GM12878 (cell line): ENCODE results near the gene ANKRD34A. TPM values are rescaled to one million over a fixed set of nuclear protein-coding genes. Genes with fewer than 3 reads are reported as not detected.

ENCODE experiments used
- ATAC-seq: fragments of 200-7000 bp; cut with Tn5 transposase; 3 replicates; pipeline ENCODE4 v1.9.1; 2020; ENCODE audit warnings: mild to moderate bottlenecking, moderate library complexity
- BruUV-seq: library from RNA; stranded (reverse); fragments of 400-500 nt; replicated peaks from 2 replicates; lab custom pipeline; 2021; lab: Mats Ljungman, UMichigan
- CTCF ChIA-PET: fragments of 300-600 bp; sonication (Branson Sonifier 250); formaldehyde crosslinking; extraction: SDS; loops from one replicate; lab custom pipeline; 2021; ENCODE audit warnings: inconsistent platforms; lab: Yijun Ruan, JAX
- POLR2A ChIA-PET: fragments of 350-600 bp; formaldehyde crosslinking; extraction: SDS; loops from one replicate; lab custom pipeline; 2021; ENCODE audit warnings: inconsistent platforms; lab: Charles Lee
- RAD21 ChIA-PET: fragments of 300-600 bp; sonication (Branson Sonifier 250); formaldehyde crosslinking; loops from one replicate; lab custom pipeline; 2023; ENCODE audit warnings: antibody characterized with exemption; ENCODE audit not compliant: unreplicated experiment; lab: Charles Lee
- SMC1A ChIA-PET: fragments of 300-600 bp; sonication (Branson Sonifier 250); formaldehyde crosslinking; loops from one replicate; lab custom pipeline; 2023; ENCODE audit not compliant: unreplicated experiment, uncharacterized antibody; lab: Charles Lee
- DNase-seq: peaks from one replicate; pipeline ENCODE4 v3.0.0-alpha.2; 2011; ENCODE audit warnings: low read depth, low spot score
- FAIRE-seq: peaks from 3 replicates; lab custom pipeline; 2011; peaks lifted over from hg19 to GRCh38; lab: Jason Lieb, UNC
- H2AFZ ChIP-seq: 2 replicates; pipeline ENCODE4 v1.6.0; 2011; ENCODE audit warnings: low read depth, low read length, control low read depth; ENCODE audit not compliant: control insufficient read depth
- H3K27ac ChIP-seq: 2 replicates; pipeline ENCODE4 v1.5.1; 2011; ENCODE audit warnings: control low read depth; ENCODE audit not compliant: control insufficient read depth, insufficient read depth
- H3K27me3 ChIP-seq, 2 experiments: replicated peaks in 1 of 2; 2 replicates each; pipeline versions ENCODE4 v1.6.0 to v1.6.1; 2011; ENCODE audit warnings: low read length in 1 of 2; ENCODE audit not compliant: control insufficient read depth in 2 of 2, insufficient read depth in 2 of 2
- H3K36me3 ChIP-seq, 2 experiments: 2 replicates each; pipeline ENCODE4 v1.5.1; 2011; ENCODE audit warnings: low read length in 1 of 2; ENCODE audit not compliant: control insufficient read depth in 2 of 2, insufficient read depth in 2 of 2
- H3K4me1 ChIP-seq: 2 replicates; pipeline ENCODE4 v1.6.1; 2011; ENCODE audit warnings: mild to moderate bottlenecking, low read length, moderate library complexity, mixed read lengths; ENCODE audit not compliant: control insufficient read depth, insufficient read depth
- H3K4me2 ChIP-seq: 2 replicates; pipeline ENCODE4 v1.6.0; 2011; ENCODE audit warnings: control low read depth; ENCODE audit not compliant: control insufficient read depth, insufficient read depth
- H3K4me3 ChIP-seq: fragments of 200-600 bp; sonication (generic); 2 replicates; pipeline ENCODE4 v1.5.1; 2016
- H3K79me2 ChIP-seq: 2 replicates; pipeline ENCODE4 v1.6.0; 2011; ENCODE audit warnings: low read length; ENCODE audit not compliant: control insufficient read depth, insufficient read depth
- H3K9ac ChIP-seq: 2 replicates; pipeline ENCODE4 v1.8.0; 2011; ENCODE audit warnings: low read length, control low read depth, mixed read lengths; ENCODE audit not compliant: control insufficient read depth, insufficient read depth
- H3K9me3 ChIP-seq: replicated peaks from 3 replicates; pipeline ENCODE4 v1.5.1; 2011; ENCODE audit warnings: mild to moderate bottlenecking, low read length; ENCODE audit not compliant: control insufficient read depth, insufficient read depth
- H4K20me1 ChIP-seq: 2 replicates; pipeline ENCODE4 v1.6.0; 2011; ENCODE audit not compliant: control insufficient read depth, insufficient read depth
- ATF3 ChIP-seq: IDR thresholded peaks from 2 replicates; pipeline ENCODE4 v1.6.1; 2011; ENCODE audit warnings: low read depth, mild to moderate bottlenecking, low read length, moderate library complexity, borderline replicate concordance; ENCODE audit errors: extremely low read depth
- BHLHE40 ChIP-seq, 2 experiments: fragments of 450-650 bp in 1 of 2; IDR thresholded peaks; 2 replicates each; pipeline ENCODE4 v1.6.1; 2011 to 2017; ENCODE audit warnings: low read depth in 2 of 2, borderline replicate concordance in 1 of 2, improper control_type of control experiment in 1 of 2, low read length in 1 of 2, mild to moderate bottlenecking in 1 of 2
- CTCF ChIP-seq, 3 experiments: IDR thresholded peaks in 2 of 3; conservative IDR thresholded peaks in 1 of 3; 2 replicates each; pipeline ENCODE4 v1.5.1; 2011; ENCODE audit warnings: low read depth in 3 of 3, low read length in 3 of 3, mild to moderate bottlenecking in 3 of 3, control low read depth in 2 of 3, moderate library complexity in 2 of 3, inconsistent platforms in 1 of 3, mixed read lengths in 1 of 3; ENCODE audit not compliant: control insufficient read depth in 2 of 3, insufficient read depth in 1 of 3; ENCODE audit errors: extremely low read depth in 1 of 3
- JUNB ChIP-seq: IDR thresholded peaks from 2 replicates; pipeline ENCODE4 v1.6.1; 2016; ENCODE audit warnings: antibody characterized with exemption, mild to moderate bottlenecking
- MAX ChIP-seq: IDR thresholded peaks from 2 replicates; pipeline ENCODE4 v1.6.1; 2012; ENCODE audit warnings: low read depth, low read length, improper control_type of control experiment
- MEF2A ChIP-seq: IDR thresholded peaks from 2 replicates; pipeline ENCODE4 v1.6.1; 2011; ENCODE audit warnings: low read depth, mild to moderate bottlenecking, low read length, moderate library complexity; ENCODE audit not compliant: insufficient read depth
- RUNX3 ChIP-seq: IDR thresholded peaks from 2 replicates; pipeline ENCODE4 v1.6.1; 2012; ENCODE audit warnings: low read length, inconsistent platforms
- SKIL ChIP-seq: fragments of 450-650 bp; IDR thresholded peaks from 2 replicates; pipeline ENCODE4 v1.6.1; 2017; ENCODE audit warnings: mild to moderate bottlenecking, low read depth, inconsistent platforms; ENCODE audit not compliant: poor library complexity, severe bottlenecking
- whole genome bisulfite sequencing: methylation state at CpG from one replicate; pipeline ENCODE4 v1.1.6; 2016; ENCODE audit warnings: low lambda C conversion rate; ENCODE audit not compliant: insufficient replicate concordance, insufficient coverage; ENCODE audit errors: missing lambda C conversion rate; 5-methylcytosine and 5-hydroxymethylcytosine counted together
- in situ Hi-C: fragments of 300-500 bp; cut with MboI; formaldehyde crosslinking; loops from 9 replicates; pipeline ENCODE4 v1.14.3; 2018; ENCODE audit warnings: mixed read lengths
- intact Hi-C: fragments of 100-400 bp; cut with micrococcal nuclease; formaldehyde crosslinking; loops from one replicate; pipeline ENCODE4 v1.14.2; 2022; ENCODE audit not compliant: unreplicated experiment
- polyA plus RNA-seq, 11 experiments: library from polyadenylated mRNA; depleted of rRNA in 4 of 11; unstranded in 6 of 11; stranded (reverse) in 5 of 11; fragments of >200 nt; fragmentation: Nextera tagmentation in 4 of 11; fragmentation: Illumina TruSeq in 1 of 11; extraction: Ambion mirVana in 4 of 11; extraction: Trizol in 1 of 11; gene quantifications; 1 replicate in 1 of 11; 2 replicates in 10 of 11; pipeline versions ENCODE4 v1.2.1 to v1.2.3, GENCODE V29; 2011 to 2016; ENCODE audit warnings: inconsistent platforms in 2 of 11, missing spikeins in 2 of 11, low read depth in 1 of 11
- total RNA-seq, 4 experiments: library from RNA; depleted of rRNA in 3 of 4; stranded (reverse); fragments of >200 nt in 3 of 4; fragmentation: Illumina TruSeq in 1 of 4; extraction: Trizol in 1 of 4; gene quantifications; 2 replicates each; pipeline versions ENCODE4 v1.2.1 to v1.2.3, GENCODE V29; 2013 to 2021

ANKRD34A gene
- total and polyA plus RNA-seq, 10 of the 15 experiments (the other 5 are each of a cell fraction or from before 2014, with no cell fraction given), result 0.40 to 3.5 (median 1.6) TPM

DNA sequence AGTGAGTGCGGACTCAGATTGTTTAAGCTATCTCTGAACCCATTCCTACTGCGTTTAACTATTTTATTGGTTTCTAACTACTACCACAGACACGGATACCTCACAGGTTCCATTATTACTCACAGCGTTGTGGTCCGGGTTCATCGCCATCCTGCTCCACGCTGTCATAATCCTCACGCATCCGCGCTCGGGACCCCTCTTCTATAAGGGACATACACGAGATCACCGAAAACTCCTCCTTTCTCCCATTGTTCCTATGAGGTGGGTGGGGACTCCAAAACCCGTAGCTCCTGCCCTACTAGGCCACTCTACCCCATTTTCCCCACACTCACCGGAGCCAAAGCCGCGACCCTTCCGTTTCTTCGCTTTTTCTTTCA, 37.7 kb downstream of the ANKRD34A start:
- Histone ChIP-seq H3K4me3 (peak overlapping the region; percentile 90), H3K9me3 (no peaks in the 10 kb centered on the region)
- FAIRE-seq, result no peak
- POLR2A ChIA-PET, result interaction anchor here (1.5 to 3.6 kb wide), 6 partner anchors 8 to 81 kb away, joined by 8 to 58 read pairs (median 24); partner anchors contain the start of genes ANKRD34A, LIX1L, PEX11B and PIAS3
- in situ Hi-C loops, result no loop called here
- no peak for TF ChIP-seq ATF3
- peak; percentile 31; the same call in 1 of the 2 replicates for TF ChIP-seq RUNX3
- peak; percentile 19; the same call in 1 of the 2 replicates for TF ChIP-seq JUNB
- TF ChIP-seq, all 136 proteins: peak for 2
- CTCF ChIA-PET, result interaction anchor here (1.0 to 2.4 kb wide), 15 partner anchors 11 to 105 kb away, joined by 3 to 28 read pairs (median 5); partner anchors contain the start of genes ANKRD34A, LIX1L and POLR3GL
- WGBS, result 3% methylated on average over 19 of the region's 19 CpGs
- intact Hi-C loops, result loop anchor here (1.0 to 2.0 kb wide), 2 partner anchors 8 to 32 kb away; partner anchors contain the start of genes LIX1L and PEX11B
- peak overlapping the region; percentile 92 for H3K4me2 ChIP-seq
- SMC1A ChIA-PET, result interaction anchor here (1.4 to 3.5 kb wide), 8 partner anchors 13 to 110 kb away, joined by 3 to 30 read pairs (median 10); partner anchors contain the start of genes ANKRD34A, LIX1L and POLR3GL
- TSS peak; percentile 85 for BruUV-seq
- H2AFZ ChIP-seq, result peak overlapping the region; percentile 73; the same call in 1 of the 2 replicates
- peaks cover 25% of the 10 kb centered on the region for H3K79me2 ChIP-seq
- peak; percentile 28 for ATAC-seq
- peaks cover 0 to 8% of the 10 kb centered on the region in 2 experiments; a peak in 1 of 4 replicates for H3K36me3 ChIP-seq
- RAD21 ChIA-PET, result interaction anchor here (1.2 to 2.3 kb wide), 5 partner anchors 8 to 67 kb away, joined by 3 to 23 read pairs (median 18); partner anchors contain the start of genes ANKRD34A, LIX1L, PEX11B and PIAS3
- peak overlapping the region; percentile 97 for H3K27ac ChIP-seq
- H4K20me1 ChIP-seq, result no peaks in the 10 kb centered on the region
- peak overlapping the region; percentile 100 for H3K9ac ChIP-seq
- DNase-seq, result no peak
- H3K27me3 ChIP-seq, result no peaks in the 10 kb centered on the region
- H3K4me1 ChIP-seq, result peaks cover 6% of the 10 kb centered on the region; the same call in 1 of the 2 replicates

DNA sequence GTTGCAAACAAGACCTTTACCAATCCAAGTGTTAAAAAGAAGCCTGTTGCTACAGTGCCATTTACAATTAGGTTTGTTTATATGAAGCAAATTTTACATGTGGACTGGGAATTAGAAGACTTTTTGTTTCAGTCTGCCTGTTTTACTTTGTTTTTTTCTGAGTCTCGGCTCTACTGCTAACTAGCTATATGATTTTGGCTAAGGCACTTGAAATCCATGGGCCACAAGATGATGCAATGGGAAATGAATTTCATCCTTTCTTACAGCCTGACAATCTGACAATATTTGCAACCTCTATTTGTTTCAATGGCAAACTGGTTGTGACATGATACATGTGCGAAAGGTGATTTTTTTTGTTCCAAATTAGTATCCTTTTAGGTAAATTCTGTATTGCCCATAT, 42.1 kb downstream of the ANKRD34A start:
- ATAC-seq (no peak), DNase-seq (no peak), FAIRE-seq (no peak)
- H3K27me3 ChIP-seq, result no peaks in the 10 kb centered on the region
- SMC1A ChIA-PET, result interaction anchor here (1.4 kb wide), 1 partner anchor 42 kb away, joined by 6 read pairs; the partner anchor contains the start of genes ANKRD34A and POLR3GL
- no peak overlapping the region for H3K4me3 ChIP-seq
- no peaks in the 10 kb centered on the region for H4K20me1 ChIP-seq
- no peak overlapping the region for H3K27ac ChIP-seq
- H2AFZ ChIP-seq, result no peak overlapping the region
- in situ Hi-C loops (no loop called here), intact Hi-C loops (no loop called here)
- H3K9ac ChIP-seq, result no peak overlapping the region
- POLR2A ChIA-PET, result interaction anchor here (1.0 to 1.4 kb wide), 5 partner anchors 35 to 63 kb away, joined by 3 to 7 read pairs (median 3); partner anchors contain the start of genes ANKRD34A, PIAS3 and POLR3GL
- peaks cover 27% of the 10 kb centered on the region for H3K79me2 ChIP-seq
- peaks cover 0 to 8% of the 10 kb centered on the region in 2 experiments; a peak in 1 of 4 replicates for H3K36me3 ChIP-seq
- RAD21 ChIA-PET, result interaction anchor here (1.8 kb wide), 1 partner anchor 63 kb away, joined by 5 read pairs; the partner anchor contains the start of gene PIAS3
- peaks cover 17% of the 10 kb centered on the region for H3K4me1 ChIP-seq
- H3K9me3 ChIP-seq, result no peaks in the 10 kb centered on the region
- CTCF ChIA-PET, result interaction anchor here (1.0 to 1.3 kb wide), 2 partner anchors 30 to 36 kb away, joined by 3 read pairs; partner anchors contain the start of gene LIX1L
- BruUV-seq, result no TSS peak
- no peak overlapping the region for H3K4me2 ChIP-seq
- 95% methylated on average over 2 of the region's 2 CpGs for WGBS
- no peak for TF ChIP-seq SKIL
- TF ChIP-seq MEF2A, result no peak
- no peak for TF ChIP-seq BHLHE40 (IDR thresholded peaks at IDR 0.05; ENCODE audit: borderline replicate concordance in 1 of 2, low read depth in 2 of 2, low read length in 1 of 2)
- no peak for TF ChIP-seq MAX
- no peak for TF ChIP-seq CTCF (IDR thresholded peaks at IDR 0.05 in 2 of 3, conservative IDR thresholded peaks at IDR 0.05 in 1 of 3; ENCODE audit: control insufficient read depth in 2 of 3, extremely low read depth in 1 of 3, insufficient read depth in 1 of 3, low read depth in 3 of 3, low read length in 3 of 3)
